ENCODE measurements around the gene FOXK2.

DNA sequence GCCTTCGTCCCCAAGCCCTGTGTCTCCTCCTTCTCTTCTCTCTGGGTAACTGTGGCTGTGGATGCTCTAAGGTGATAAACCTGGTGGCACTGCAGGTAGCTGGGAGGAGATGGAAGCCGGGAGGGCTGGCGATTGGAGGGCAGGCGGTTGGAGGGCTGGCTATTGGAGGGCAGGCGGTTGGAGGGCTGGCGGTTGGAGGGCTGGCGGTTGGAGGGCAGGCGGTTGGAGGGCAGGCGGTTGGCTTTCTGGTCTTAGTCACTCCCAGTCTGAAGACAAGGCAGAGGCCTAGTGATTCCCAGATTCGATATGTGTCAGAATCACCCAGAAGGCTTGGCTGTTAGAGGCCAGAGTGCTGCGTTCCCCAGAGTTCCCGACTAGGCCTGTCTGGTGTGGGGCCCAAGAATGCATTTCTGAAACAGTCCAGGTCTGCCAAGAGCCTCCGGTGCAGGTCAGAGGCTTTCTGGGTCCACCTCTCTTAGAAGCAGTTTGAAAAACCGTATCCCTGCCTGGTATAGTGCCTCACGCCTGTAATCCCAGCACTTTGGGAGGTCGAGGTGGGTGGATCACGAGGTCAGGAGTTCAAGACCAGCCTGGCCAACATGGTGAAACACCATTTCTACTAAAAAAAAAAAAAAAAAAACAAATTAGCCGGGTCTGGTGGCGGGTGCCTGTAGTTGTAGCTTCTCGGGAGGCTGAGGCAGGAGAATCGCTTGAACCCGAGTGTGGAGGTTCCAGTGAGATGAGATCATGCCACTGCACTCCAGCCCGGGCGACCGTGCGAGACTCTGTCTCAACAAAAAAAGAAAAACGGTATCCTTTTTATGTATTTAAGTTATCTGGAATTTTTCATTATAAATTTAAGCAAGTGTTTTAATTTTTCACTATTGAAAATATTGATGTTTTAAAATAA, 69.0 kb downstream of the FOXK2 start:
- no peak for TF ChIP-seq POLR2A (IDR thresholded peaks at IDR 0.05; ENCODE audit: control extremely low read depth in 1 of 2, low read depth in 2 of 2, low read length in 2 of 2)
- TF ChIP-seq GABPA (IDR thresholded peaks at IDR 0.05; ENCODE audit: borderline replicate concordance, insufficient read depth, low read length), result no peak
- TF ChIP-seq CTCF (IDR thresholded peaks at IDR 0.05; ENCODE audit: control extremely low read depth in 1 of 3, insufficient read depth in 1 of 3, low read depth in 1 of 3, low read length in 3 of 3), result no peak
- TF ChIP-seq TBP (IDR thresholded peaks at IDR 0.05; ENCODE audit: low read depth, low read length), result no peak
- TF ChIP-seq CEBPB (IDR thresholded peaks at IDR 0.05; ENCODE audit: low read depth, low read length), result no peak
- no peak for TF ChIP-seq ZNF274 (IDR thresholded peaks at IDR 0.05; ENCODE audit: borderline replicate concordance, extremely low read depth, low read length)
- TF ChIP-seq CBX5 (IDR thresholded peaks at IDR 0.05; ENCODE audit: low read depth, low read length), result no peak
